Psoas muscle (tissue), 8 donors: ENCODE measurements around the gene EPHB1. TPM values are rescaled to one million over a fixed set of nuclear protein-coding genes. Genes with fewer than 3 reads are reported as not detected.
"Not testable (repeated sequence)": the region's sequence is repeated elsewhere in the genome, so short reads cannot be mapped to it uniquely, and the experiment has no call there.

Experiments used
- ATAC-seq, 4 donors: fragments of 200-7000 bp; cut with Tn5 transposase; one replicate each; pipeline ENCODE4 v1.9.1; 2020; ENCODE audit warnings: moderate library complexity in 3 of 4, mild to moderate bottlenecking in 2 of 4
- DNase-seq, 2 donors: peaks; one replicate each; pipeline ENCODE4 v3.0.0-alpha.2; 2020
- H3K27ac ChIP-seq: fragments of 200-600 bp; one replicate; pipeline ENCODE4 v1.8.0; 2022
- H3K27me3 ChIP-seq, 3 donors: fragments of 200-600 bp in 1 of 3; one replicate each; pipeline versions ENCODE4 v1.6.1 to v1.8.0; 2013 to 2022; ENCODE audit warnings: low read length in 2 of 3, mild to moderate bottlenecking in 2 of 3, moderate library complexity in 1 of 3; ENCODE audit not compliant: insufficient read depth in 3 of 3
- H3K36me3 ChIP-seq, 2 donors: fragments of 200-600 bp in 1 of 2; one replicate each; pipeline versions ENCODE4 v1.6.1 to v1.8.0; 2013 to 2022; ENCODE audit warnings: low read depth in 1 of 2, mild to moderate bottlenecking in 1 of 2, moderate library complexity in 1 of 2; ENCODE audit not compliant: insufficient read depth in 1 of 2
- H3K4me1 ChIP-seq: fragments of 200-600 bp; one replicate; pipeline ENCODE4 v1.8.0; 2022
- H3K4me3 ChIP-seq: fragments of 200-600 bp; one replicate; pipeline ENCODE4 v1.8.0; 2022; ENCODE audit warnings: mild to moderate bottlenecking
- H3K9me3 ChIP-seq: fragments of 200-600 bp; one replicate; pipeline ENCODE4 v1.8.0; 2022
- CTCF ChIP-seq: fragments of 200-600 bp; IDR thresholded peaks from one replicate; pipeline ENCODE4 v1.8.0; 2022; ENCODE audit warnings: antibody characterized with exemption
- WGBS, 3 donors: extraction: QIAGEN DNeasy Blood & Tissue Kit; methylation state at CpG; one replicate each; pipeline versions ENCODE4 v1.1.6 to v1.1.7; 2013; 5-methylcytosine and 5-hydroxymethylcytosine counted together
- intact Hi-C, 2 donors: fragments of 100-400 bp; cut with DNase I; formaldehyde crosslinking; loops; one replicate each; pipeline versions ENCODE4 v1.11.0 to v1.14.2; 2022
- polyA plus RNA-seq, 3 donors: library from polyadenylated mRNA; stranded (reverse); fragments of 200-250 nt; gene quantifications; one replicate each; pipeline ENCODE4 v1.2.3, GENCODE V29; 2013
- total RNA-seq, 4 donors: library from RNA; stranded (reverse); fragmentation: NEBNext Ultra II Directional in 2 of 4; extraction: Animal tissue kit (Norgen Biotek cat#: 25700) in 2 of 4; gene quantifications; one replicate each; pipeline versions ENCODE4 v1.2.1 to v1.2.4, GENCODE V29; 2021 to 2023
- donor health status: healthy with polysubstance abuse.
- donor health status: DM: no; HTN: no; CAD: no; lungs with moderate emphysema.
- donor health status: Bipolar disorder and iron deficiency.
- donor health status: healthy.
- donor health status: DM: yes; HTN: yes; CAD: no.
- donor health status: DM: no; HTN: no; CAD: no.
- donor health status: DM: no; HTN: no; CAD: no.
- donor health status: DM: yes; HTN: yes; CAD: no.

EPHB1 gene
- total and polyA plus RNA-seq, 7 donors, result 0.85 to 6.3 (median 2.0) TPM

- Histone ChIP-seq H3K27ac (no peak overlapping the region), H3K36me3 (no peaks in the 10 kb centered on the region), H3K4me3 (no peak overlapping the region), H3K4me1 (peaks cover 10% of the 10 kb centered on the region), H3K27me3 (no peaks in the 10 kb centered on the region), H3K9me3 (no peaks in the 10 kb centered on the region)
- TF ChIP-seq CTCF, result no peak
- ATAC-seq, result no peak
- 83 to 88% (median 87%) methylated on average over 6 of the region's 6 CpGs for WGBS, 3 donors
- intact Hi-C loops, result loop anchor here (10.0 kb wide), 1 partner anchor 279 kb away; no protein-coding TSS in a partner anchor
- no peak for DNase-seq
Measured at GRCh38 chr3:135226057-135226456, 431.0 kb downstream of the EPHB1 start.

GRCh38 chr3:135228201-135228600, 433.1 kb downstream of the EPHB1 start:
- H3K9me3 ChIP-seq, result no peaks in the 10 kb centered on the region
- no peak for TF ChIP-seq CTCF
- peak overlapping the region; percentile 77 for H3K27ac ChIP-seq
- DNase-seq (no peak), ATAC-seq (no peak)
- H3K27me3 ChIP-seq, result no peaks in the 10 kb centered on the region
- 65 to 83% (median 80%) methylated on average over 3 of the region's 3 CpGs for WGBS, 3 donors
- H3K4me3 ChIP-seq, result no peak overlapping the region
- peaks cover 10% of the 10 kb centered on the region for H3K4me1 ChIP-seq
- intact Hi-C loops, result loop anchor here (10.0 kb wide), 1 partner anchor 277 kb away; no protein-coding TSS in a partner anchor
- no peaks in the 10 kb centered on the region for H3K36me3 ChIP-seq

GRCh38 chr3:135229018-135229495, 434.0 kb downstream of the EPHB1 start:
- ATAC-seq (peak; percentile 97 to 98 (median 98)), DNase-seq (peak; percentile 70 to 94)
- TF ChIP-seq CTCF, result peak; percentile 59
- Histone ChIP-seq H3K4me3 (no peak overlapping the region), H3K4me1 (peaks cover 10% of the 10 kb centered on the region), H3K36me3 (no peaks in the 10 kb centered on the region), H3K9me3 (no peaks in the 10 kb centered on the region), H3K27ac (peak overlapping the region; percentile 77), H3K27me3 (no peaks in the 10 kb centered on the region)
- 2 to 6% (median 6%) methylated on average over 5 of the region's 5 CpGs for WGBS, 3 donors
- intact Hi-C loops, result loop anchor here (10.0 kb wide), 1 partner anchor 276 kb away; no protein-coding TSS in a partner anchor

GRCh38 chr3:135231737-135232136, 436.7 kb downstream of the EPHB1 start:
- H3K36me3 ChIP-seq, result no peaks in the 10 kb centered on the region
- DNase-seq (no peak), ATAC-seq (no peak)
- H3K27ac ChIP-seq, result no peak overlapping the region
- H3K27me3 ChIP-seq, result no peaks in the 10 kb centered on the region
- H3K4me1 ChIP-seq, result peaks cover 10% of the 10 kb centered on the region
- no peak overlapping the region for H3K4me3 ChIP-seq
- no peaks in the 10 kb centered on the region for H3K9me3 ChIP-seq
- TF ChIP-seq CTCF, result no peak
- intact Hi-C loops, result no loop called here
- WGBS, 3 donors, result 38 to 69% (median 60%) methylated on average over 2 of the region's 2 CpGs

GRCh38 chr3:135232226-135232625, 437.2 kb downstream of the EPHB1 start:
- no peak for DNase-seq
- TF ChIP-seq CTCF, result no peak
- ATAC-seq, result no peak
- Histone ChIP-seq H3K4me1 (peaks cover 10% of the 10 kb centered on the region), H3K36me3 (no peaks in the 10 kb centered on the region), H3K9me3 (no peaks in the 10 kb centered on the region), H3K27ac (no peak overlapping the region), H3K4me3 (no peak overlapping the region), H3K27me3 (no peaks in the 10 kb centered on the region)
- WGBS, 3 donors, result 90 to 100% (median 100%) methylated on average over 2 of the region's 2 CpGs
- intact Hi-C loops, result no loop called here

- H3K4me3 ChIP-seq, intact Hi-C loops, DNase-seq, H3K36me3 ChIP-seq, H3K4me1 ChIP-seq, H3K9me3 ChIP-seq, H3K27ac ChIP-seq, ATAC-seq, H3K27me3 ChIP-seq: not testable (repeated sequence)
- WGBS, 3 donors, result 94 to 99% (median 97%) methylated on average over 3 of the region's 3 CpGs
Measured at GRCh38 chr3:135233476-135233875, 438.4 kb downstream of the EPHB1 start.
